Subcutaneous abdominal adipose tissue (tissue), 5 donors: ENCODE measurements around the gene SCUBE3.

ENCODE experiments used
- H3K27ac ChIP-seq: one replicate; pipeline ENCODE4 v1.7.0; 2013; ENCODE audit warnings: low read depth, mild to moderate bottlenecking, inconsistent platforms, low read length, moderate library complexity
- H3K27me3 ChIP-seq, 5 donors: one replicate each; pipeline ENCODE4 v1.7.0; 2013; ENCODE audit warnings: low read length in 5 of 5, inconsistent platforms in 1 of 5; ENCODE audit not compliant: control insufficient read depth in 5 of 5, insufficient read depth in 4 of 5
- H3K36me3 ChIP-seq, 5 donors: one replicate each; pipeline ENCODE4 v1.7.0; 2013; ENCODE audit warnings: low read length in 5 of 5; ENCODE audit not compliant: control insufficient read depth in 5 of 5, insufficient read depth in 5 of 5
- H3K4me1 ChIP-seq, 5 donors: one replicate each; pipeline ENCODE4 v1.7.0; 2013; ENCODE audit warnings: low read length in 5 of 5, mild to moderate bottlenecking in 3 of 5, moderate library complexity in 1 of 5; ENCODE audit not compliant: control insufficient read depth in 5 of 5, insufficient read depth in 5 of 5
- H3K4me3 ChIP-seq, 5 donors: one replicate each; pipeline ENCODE4 v1.7.0; 2013; ENCODE audit warnings: low read length in 5 of 5, low read depth in 1 of 5
- H3K9ac ChIP-seq, 5 donors: one replicate each; pipeline ENCODE4 v1.7.0; 2013; ENCODE audit warnings: low read length in 5 of 5, mild to moderate bottlenecking in 4 of 5, moderate library complexity in 3 of 5
- H3K9me3 ChIP-seq, 5 donors: one replicate each; pipeline ENCODE4 v1.7.0; 2013; ENCODE audit warnings: low read length in 5 of 5; ENCODE audit not compliant: control insufficient read depth in 5 of 5
- donor health status: healthy.
- donor health status: healthy.
- donor health status: healthy.
- donor health status: healthy.
- donor health status: healthy.

The SCUBE3 gene

DNA sequence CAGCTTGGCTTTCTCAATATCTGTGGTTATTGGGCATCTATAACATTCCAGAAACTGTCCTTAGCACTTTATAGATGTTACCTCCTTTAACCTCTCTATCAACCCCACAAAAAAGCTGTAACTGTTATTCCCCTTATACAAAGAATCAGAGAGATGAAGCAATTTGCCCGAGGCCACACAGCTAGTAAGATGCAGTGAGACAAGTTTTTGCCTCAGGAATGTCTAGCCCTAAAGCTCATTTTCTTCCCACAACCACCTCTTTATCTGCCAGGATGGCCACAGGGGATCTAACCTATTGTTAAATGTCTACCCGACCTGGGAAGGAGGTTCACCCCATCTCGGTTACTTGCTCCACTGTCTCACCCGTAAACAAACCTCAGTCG, 40.7 kb upstream of the SCUBE3 start:
- Histone ChIP-seq H3K27ac (no peak overlapping the region), H3K9me3 (no peaks in the 10 kb centered on the region), H3K36me3 (no peaks in the 10 kb centered on the region), H3K27me3 (no peaks in the 10 kb centered on the region), H3K4me1 (no peaks in the 10 kb centered on the region), H3K4me3 (no peak overlapping the region), H3K9ac (no peak overlapping the region)

DNA sequence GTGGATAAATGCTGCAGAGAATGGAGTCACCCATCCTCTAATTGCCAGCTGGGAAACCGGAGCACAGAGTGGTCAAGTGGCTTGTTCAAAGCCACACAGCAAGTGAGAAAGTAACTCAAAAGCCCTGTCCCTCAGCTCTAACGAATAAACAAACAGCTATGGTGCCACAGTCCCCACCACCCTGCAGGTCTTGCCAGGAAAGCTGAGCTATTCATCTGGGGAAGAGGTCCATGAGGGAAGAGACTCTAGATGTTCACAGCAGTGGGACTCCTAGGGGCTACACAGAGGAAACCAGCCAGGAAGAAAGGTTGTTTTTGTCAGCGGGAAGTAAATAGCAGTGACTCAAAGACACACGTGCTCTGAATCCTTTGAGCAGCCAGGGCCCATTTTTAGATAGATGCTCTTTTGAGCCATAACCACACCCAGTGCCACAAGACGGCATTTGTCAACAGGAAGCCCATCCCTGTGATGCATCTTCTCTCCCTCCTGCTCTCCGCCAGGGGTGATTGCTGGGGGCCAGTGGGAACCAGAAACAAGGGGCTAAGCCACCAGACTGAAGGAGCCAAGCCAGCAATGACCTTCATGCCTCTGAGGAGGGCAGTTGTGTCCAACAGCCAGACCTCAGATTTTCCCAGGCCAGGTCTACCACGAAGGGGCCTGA, 40.2 kb upstream of the SCUBE3 start:
- H3K4me3 ChIP-seq = no peak overlapping the region
- H3K9me3 ChIP-seq = no peaks in the 10 kb centered on the region
- no peak overlapping the region for H3K27ac ChIP-seq
- no peaks in the 10 kb centered on the region for H3K4me1 ChIP-seq
- H3K27me3 ChIP-seq = no peaks in the 10 kb centered on the region
- no peak overlapping the region for H3K9ac ChIP-seq
- H3K36me3 ChIP-seq = no peaks in the 10 kb centered on the region

DNA sequence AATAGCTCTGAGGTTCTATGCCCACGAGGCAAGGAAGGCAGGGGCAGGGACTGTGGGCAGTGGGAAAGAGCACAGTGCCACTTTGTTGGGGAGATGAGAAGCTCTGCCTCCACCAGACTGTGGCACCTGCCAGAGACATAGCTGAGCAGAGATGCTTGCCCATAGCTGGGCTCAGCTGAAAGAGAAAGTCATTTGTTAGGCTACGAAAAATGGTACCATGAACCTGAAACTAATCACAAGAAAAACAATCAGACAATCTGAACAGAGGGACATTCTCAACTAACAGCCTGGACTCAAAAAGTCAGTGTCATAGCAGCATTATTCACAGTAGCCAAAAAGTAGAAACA, 39.7 kb upstream of the SCUBE3 start:
- Histone ChIP-seq H3K27ac (no peak overlapping the region), H3K9ac (no peak overlapping the region)

DNA sequence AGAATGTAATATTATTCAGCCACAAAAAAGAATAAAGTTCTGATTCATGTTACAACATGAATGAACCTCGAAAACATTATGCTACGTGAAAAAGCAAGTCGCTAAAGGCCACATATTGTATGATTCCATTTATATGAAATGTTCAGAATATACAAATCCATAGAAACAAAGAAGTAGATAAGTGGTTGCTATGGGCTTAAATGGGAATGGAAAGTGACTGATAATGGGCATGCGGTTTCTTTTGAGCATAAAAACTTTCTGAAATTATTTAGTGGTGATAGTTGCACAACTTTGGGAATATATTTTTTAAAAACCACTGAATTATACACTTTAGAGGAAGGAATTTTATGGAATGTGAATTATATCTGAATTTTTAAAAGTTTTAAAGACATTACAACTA, 39.3 kb upstream of the SCUBE3 start:
- Histone ChIP-seq H3K4me3 (no peak overlapping the region), H3K36me3 (no peaks in the 10 kb centered on the region), H3K9me3 (no peaks in the 10 kb centered on the region), H3K27me3 (no peaks in the 10 kb centered on the region), H3K27ac (no peak overlapping the region), H3K9ac (no peak overlapping the region), H3K4me1 (peaks cover 0 to 4% (median 0%) of the 10 kb centered on the region in 5 donors)

More for the DNA sequence above, 39.7 kb upstream of the SCUBE3 start:
- Histone ChIP-seq H3K4me1 (no peaks in the 10 kb centered on the region), H3K9me3 (no peaks in the 10 kb centered on the region), H3K27me3 (no peaks in the 10 kb centered on the region), H3K36me3 (no peaks in the 10 kb centered on the region), H3K4me3 (no peak overlapping the region)

DNA sequence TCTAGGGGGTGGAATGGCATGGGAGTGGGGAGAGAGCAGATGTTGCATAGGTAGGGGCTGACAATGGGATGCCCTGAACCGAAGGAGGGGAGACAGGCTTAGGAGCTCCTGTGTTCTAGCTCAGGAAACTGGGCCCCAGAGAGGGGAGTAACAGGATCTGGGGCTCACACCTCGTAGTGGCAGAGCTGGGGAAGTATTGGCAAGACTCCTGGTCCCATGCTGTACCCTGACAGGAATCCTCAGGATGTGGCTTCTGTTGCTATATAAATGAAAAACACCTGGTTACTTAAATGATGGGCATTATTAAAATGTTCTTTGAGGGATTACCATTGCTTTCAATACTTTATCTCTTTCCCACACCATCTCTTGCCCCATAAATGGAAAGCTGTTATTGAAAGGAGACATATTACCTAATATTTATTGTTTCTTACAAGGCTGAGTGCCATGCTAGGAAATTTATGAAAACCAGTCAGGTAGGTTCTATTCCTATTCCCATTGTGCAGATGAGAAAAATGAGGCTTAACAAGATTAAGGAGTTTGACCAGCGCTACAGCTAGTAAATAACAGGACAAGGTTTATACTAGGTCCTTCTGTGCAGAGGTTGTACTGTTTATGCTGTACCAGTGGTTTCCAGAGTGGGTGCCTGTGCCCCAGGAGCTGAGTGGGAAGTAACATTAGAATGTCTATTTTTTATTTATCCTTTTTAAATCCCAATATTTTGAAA, 37.3 kb upstream of the SCUBE3 start:
- Histone ChIP-seq H3K27ac (no peak overlapping the region), H3K4me3 (no peak overlapping the region), H3K9ac (no peak overlapping the region)

DNA sequence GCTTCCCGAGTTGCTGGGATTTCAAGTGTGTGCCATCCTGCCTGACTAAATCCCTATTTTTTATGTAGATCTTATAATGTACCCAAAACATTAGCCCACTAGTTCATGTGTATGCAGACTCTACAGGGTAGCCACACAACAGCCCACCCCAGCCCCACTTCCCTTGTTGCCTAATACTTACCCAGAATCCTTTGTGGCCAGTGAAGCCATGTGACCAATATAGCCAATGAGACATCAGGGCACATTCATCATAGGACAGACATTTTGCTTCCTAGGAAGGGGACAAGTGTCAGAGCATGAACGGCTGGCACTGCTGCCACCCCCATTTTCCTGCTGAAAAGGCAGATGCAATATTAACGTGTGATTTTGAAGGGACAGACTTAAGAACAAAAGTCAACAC, 36.6 kb upstream of the SCUBE3 start:
- no peaks in the 10 kb centered on the region for H3K9me3 ChIP-seq
- no peaks in the 10 kb centered on the region for H3K27me3 ChIP-seq
- no peak overlapping the region for H3K4me3 ChIP-seq
- H3K9ac ChIP-seq = no peak overlapping the region
- H3K27ac ChIP-seq = no peak overlapping the region
- H3K4me1 ChIP-seq = peaks cover 0 to 15% (median 14%) of the 10 kb centered on the region in 5 donors
- H3K36me3 ChIP-seq = no peaks in the 10 kb centered on the region

More for the DNA sequence above, 37.3 kb upstream of the SCUBE3 start:
- Histone ChIP-seq H3K9me3 (no peaks in the 10 kb centered on the region), H3K27me3 (no peaks in the 10 kb centered on the region), H3K36me3 (no peaks in the 10 kb centered on the region), H3K4me1 (peaks cover 0 to 8% (median 7%) of the 10 kb centered on the region in 5 donors)

DNA sequence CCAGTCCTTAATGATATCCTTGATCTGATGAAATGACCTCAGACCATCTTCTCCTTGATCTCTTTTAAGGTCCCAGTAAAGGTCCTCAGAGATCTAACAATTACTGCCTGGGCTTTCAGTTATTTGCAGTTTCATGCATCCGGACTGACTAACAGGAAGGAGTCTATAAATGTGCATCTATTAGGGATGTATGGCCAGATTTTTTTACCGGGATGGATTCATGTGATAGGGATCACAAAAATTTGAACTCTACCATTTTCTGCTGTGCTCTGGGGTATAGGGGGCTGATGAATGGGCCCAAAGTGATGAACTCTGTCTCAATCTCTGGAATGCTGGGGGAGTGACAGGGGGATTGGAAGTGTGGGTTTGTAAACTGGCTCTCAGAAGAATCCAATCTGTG, 36.2 kb upstream of the SCUBE3 start:
- Histone ChIP-seq H3K36me3 (no peaks in the 10 kb centered on the region), H3K27ac (no peak overlapping the region), H3K4me3 (no peak overlapping the region), H3K27me3 (no peaks in the 10 kb centered on the region), H3K4me1 (peaks cover 0 to 17% (median 15%) of the 10 kb centered on the region in 5 donors), H3K9ac (no peak overlapping the region), H3K9me3 (no peaks in the 10 kb centered on the region)

DNA sequence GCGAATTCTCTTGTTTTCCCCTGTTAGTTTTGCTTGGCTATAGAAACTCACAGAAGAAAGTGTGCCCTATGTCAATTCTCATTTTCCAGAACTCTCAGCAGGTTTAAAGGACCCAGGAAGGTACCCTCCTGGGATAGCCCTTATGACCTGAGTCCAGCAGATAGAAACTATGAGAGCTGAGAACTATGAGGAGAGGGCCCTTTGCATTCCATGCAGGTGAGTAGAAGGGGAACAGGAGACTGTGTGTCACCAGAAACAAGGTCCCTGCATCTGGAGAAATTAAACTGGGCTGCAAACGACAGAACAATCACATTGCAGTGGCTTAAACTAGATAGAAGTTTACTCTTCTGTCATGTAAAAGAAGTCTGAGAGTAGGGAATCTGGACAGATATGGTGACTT, 35.7 kb upstream of the SCUBE3 start:
- H3K9me3 ChIP-seq = no peaks in the 10 kb centered on the region
- H3K4me3 ChIP-seq = no peak overlapping the region
- H3K27ac ChIP-seq = no peak overlapping the region
- peaks cover 0 to 17% (median 15%) of the 10 kb centered on the region in 5 donors for H3K4me1 ChIP-seq
- H3K9ac ChIP-seq = no peak overlapping the region
- H3K36me3 ChIP-seq = no peaks in the 10 kb centered on the region
- no peaks in the 10 kb centered on the region for H3K27me3 ChIP-seq

DNA sequence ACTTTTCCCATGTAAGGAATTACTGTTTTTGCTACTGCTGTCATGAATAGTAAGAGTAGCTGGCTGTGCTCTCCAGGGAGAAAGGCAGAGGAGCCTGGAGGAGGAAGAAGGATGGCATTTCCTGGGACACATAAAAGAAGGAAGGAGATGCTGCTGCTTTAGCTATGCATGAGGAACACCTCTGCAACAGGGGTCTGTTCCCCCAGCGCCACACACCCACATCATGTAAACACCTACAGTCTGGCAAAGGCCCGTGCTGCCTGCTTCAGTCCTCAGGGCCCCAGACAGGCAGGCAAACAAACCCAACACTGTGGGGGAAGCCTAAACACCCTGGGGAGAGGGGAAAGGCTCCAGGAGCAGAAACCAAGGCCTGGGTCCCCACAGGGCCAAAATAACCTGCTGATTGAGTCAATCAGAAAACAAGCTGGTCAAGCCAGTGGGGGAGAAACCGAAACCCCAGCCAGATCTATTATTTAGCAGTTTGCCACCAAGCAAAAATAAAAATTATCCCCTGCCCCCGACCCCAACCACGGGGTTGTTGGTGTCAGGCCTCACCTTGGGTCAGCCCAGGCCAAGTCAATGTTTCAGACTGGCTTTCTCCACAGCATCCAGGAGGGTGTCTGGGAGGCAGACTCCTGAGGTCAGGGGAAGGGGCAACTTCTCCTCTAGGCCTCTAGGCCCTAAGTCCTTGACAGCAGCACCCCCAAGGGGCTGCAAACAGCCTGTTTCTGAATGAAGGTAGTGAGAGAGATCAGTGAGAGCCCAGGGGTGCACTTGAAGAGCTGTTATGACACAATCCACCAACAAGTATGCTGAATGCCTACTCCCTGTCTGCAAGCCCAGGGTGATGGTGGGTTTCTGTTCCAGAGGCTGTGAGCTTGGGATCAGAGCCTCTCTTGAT, 34.6 kb upstream of the SCUBE3 start:
- no peak overlapping the region for H3K9ac ChIP-seq
- H3K9me3 ChIP-seq = no peaks in the 10 kb centered on the region
- H3K36me3 ChIP-seq = no peaks in the 10 kb centered on the region
- peaks cover 0 to 17% (median 15%) of the 10 kb centered on the region in 5 donors for H3K4me1 ChIP-seq
- H3K27ac ChIP-seq = no peak overlapping the region
- H3K27me3 ChIP-seq = no peaks in the 10 kb centered on the region
- no peak overlapping the region for H3K4me3 ChIP-seq
